Measurements from ENCODE around the gene CPLX1. TPM values are rescaled to one million over a fixed set of nuclear protein-coding genes. Genes with fewer than 3 reads are reported as not detected.

Gene CPLX1
- total RNA-seq, 1 experiment from 2014 or later, result 3.5 TPM

GRCh38 chr4:781493-782216 lies 44.3 kb downstream of the CPLX1 start (continued):
- TF ChIP-seq, protein P1, sequence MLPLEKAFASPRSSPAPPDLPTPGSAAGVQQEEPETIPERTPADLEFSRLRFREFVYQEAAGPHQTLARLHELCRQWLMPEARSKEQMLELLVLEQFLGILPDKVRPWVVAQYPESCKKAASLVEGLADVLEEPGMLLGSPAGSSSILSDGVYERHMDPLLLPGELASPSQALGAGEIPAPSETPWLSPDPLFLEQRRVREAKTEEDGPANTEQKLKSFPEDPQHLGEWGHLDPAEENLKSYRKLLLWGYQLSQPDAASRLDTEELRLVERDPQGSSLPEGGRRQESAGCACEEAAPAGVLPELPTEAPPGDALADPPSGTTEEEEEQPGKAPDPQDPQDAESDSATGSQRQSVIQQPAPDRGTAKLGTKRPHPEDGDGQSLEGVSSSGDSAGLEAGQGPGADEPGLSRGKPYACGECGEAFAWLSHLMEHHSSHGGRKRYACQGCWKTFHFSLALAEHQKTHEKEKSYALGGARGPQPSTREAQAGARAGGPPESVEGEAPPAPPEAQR (CRISPR knock-in tag; IDR thresholded peaks at IDR 0.05), result no peak
- TF ChIP-seq NFYB (CRISPR knock-in tag; conservative IDR thresholded peaks at IDR 0.05; ENCODE audit: low read depth) (peak; percentile 89), IRF2 (CRISPR knock-in tag; IDR thresholded peaks at IDR 0.05; ENCODE audit: borderline replicate concordance, low read depth) (no peak), KAT7 (CRISPR knock-in tag; IDR thresholded peaks at IDR 0.05; ENCODE audit: borderline replicate concordance) (0 out of 2 replicates have a peak, but pooled peaks have one; percentile 50), ERG (CRISPR knock-in tag; IDR thresholded peaks at IDR 0.05) (no peak), CDX4 (CRISPR knock-in tag; IDR thresholded peaks at IDR 0.05; ENCODE audit: borderline replicate concordance) (no peak), AFF4 (CRISPR knock-in tag; IDR thresholded peaks at IDR 0.05; ENCODE audit: borderline replicate concordance) (no peak)
- TF ChIP-seq, protein P2, sequence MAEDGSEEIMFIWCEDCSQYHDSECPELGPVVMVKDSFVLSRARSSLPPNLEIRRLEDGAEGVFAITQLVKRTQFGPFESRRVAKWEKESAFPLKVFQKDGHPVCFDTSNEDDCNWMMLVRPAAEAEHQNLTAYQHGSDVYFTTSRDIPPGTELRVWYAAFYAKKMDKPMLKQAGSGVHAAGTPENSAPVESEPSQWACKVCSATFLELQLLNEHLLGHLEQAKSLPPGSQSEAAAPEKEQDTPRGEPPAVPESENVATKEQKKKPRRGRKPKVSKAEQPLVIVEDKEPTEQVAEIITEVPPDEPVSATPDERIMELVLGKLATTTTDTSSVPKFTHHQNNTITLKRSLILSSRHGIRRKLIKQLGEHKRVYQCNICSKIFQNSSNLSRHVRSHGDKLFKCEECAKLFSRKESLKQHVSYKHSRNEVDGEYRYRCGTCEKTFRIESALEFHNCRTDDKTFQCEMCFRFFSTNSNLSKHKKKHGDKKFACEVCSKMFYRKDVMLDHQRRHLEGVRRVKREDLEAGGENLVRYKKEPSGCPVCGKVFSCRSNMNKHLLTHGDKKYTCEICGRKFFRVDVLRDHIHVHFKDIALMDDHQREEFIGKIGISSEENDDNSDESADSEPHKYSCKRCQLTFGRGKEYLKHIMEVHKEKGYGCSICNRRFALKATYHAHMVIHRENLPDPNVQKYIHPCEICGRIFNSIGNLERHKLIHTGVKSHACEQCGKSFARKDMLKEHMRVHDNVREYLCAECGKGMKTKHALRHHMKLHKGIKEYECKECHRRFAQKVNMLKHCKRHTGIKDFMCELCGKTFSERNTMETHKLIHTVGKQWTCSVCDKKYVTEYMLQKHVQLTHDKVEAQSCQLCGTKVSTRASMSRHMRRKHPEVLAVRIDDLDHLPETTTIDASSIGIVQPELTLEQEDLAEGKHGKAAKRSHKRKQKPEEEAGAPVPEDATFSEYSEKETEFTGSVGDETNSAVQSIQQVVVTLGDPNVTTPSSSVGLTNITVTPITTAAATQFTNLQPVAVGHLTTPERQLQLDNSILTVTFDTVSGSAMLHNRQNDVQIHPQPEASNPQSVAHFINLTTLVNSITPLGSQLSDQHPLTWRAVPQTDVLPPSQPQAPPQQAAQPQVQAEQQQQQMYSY (CRISPR knock-in tag; IDR thresholded peaks at IDR 0.05), result no peak
- TF ChIP-seq, protein P3, sequence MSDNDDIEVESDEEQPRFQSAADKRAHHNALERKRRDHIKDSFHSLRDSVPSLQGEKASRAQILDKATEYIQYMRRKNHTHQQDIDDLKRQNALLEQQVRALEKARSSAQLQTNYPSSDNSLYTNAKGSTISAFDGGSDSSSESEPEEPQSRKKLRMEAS (CRISPR knock-in tag; IDR thresholded peaks at IDR 0.05), result peak; percentile 50; the same call in 1 of the 2 replicates
- TF ChIP-seq, protein P4, sequence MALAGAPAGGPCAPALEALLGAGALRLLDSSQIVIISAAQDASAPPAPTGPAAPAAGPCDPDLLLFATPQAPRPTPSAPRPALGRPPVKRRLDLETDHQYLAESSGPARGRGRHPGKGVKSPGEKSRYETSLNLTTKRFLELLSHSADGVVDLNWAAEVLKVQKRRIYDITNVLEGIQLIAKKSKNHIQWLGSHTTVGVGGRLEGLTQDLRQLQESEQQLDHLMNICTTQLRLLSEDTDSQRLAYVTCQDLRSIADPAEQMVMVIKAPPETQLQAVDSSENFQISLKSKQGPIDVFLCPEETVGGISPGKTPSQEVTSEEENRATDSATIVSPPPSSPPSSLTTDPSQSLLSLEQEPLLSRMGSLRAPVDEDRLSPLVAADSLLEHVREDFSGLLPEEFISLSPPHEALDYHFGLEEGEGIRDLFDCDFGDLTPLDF (CRISPR knock-in tag; IDR thresholded peaks at IDR 0.05), result 0 out of 2 replicates have a peak, but pooled peaks have one; percentile 52
- TF ChIP-seq, protein P5, sequence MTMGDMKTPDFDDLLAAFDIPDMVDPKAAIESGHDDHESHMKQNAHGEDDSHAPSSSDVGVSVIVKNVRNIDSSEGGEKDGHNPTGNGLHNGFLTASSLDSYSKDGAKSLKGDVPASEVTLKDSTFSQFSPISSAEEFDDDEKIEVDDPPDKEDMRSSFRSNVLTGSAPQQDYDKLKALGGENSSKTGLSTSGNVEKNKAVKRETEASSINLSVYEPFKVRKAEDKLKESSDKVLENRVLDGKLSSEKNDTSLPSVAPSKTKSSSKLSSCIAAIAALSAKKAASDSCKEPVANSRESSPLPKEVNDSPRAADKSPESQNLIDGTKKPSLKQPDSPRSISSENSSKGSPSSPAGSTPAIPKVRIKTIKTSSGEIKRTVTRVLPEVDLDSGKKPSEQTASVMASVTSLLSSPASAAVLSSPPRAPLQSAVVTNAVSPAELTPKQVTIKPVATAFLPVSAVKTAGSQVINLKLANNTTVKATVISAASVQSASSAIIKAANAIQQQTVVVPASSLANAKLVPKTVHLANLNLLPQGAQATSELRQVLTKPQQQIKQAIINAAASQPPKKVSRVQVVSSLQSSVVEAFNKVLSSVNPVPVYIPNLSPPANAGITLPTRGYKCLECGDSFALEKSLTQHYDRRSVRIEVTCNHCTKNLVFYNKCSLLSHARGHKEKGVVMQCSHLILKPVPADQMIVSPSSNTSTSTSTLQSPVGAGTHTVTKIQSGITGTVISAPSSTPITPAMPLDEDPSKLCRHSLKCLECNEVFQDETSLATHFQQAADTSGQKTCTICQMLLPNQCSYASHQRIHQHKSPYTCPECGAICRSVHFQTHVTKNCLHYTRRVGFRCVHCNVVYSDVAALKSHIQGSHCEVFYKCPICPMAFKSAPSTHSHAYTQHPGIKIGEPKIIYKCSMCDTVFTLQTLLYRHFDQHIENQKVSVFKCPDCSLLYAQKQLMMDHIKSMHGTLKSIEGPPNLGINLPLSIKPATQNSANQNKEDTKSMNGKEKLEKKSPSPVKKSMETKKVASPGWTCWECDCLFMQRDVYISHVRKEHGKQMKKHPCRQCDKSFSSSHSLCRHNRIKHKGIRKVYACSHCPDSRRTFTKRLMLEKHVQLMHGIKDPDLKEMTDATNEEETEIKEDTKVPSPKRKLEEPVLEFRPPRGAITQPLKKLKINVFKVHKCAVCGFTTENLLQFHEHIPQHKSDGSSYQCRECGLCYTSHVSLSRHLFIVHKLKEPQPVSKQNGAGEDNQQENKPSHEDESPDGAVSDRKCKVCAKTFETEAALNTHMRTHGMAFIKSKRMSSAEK (CRISPR knock-in tag; IDR thresholded peaks at IDR 0.05; ENCODE audit: borderline replicate concordance), result no peak
- TF ChIP-seq, protein P6, sequence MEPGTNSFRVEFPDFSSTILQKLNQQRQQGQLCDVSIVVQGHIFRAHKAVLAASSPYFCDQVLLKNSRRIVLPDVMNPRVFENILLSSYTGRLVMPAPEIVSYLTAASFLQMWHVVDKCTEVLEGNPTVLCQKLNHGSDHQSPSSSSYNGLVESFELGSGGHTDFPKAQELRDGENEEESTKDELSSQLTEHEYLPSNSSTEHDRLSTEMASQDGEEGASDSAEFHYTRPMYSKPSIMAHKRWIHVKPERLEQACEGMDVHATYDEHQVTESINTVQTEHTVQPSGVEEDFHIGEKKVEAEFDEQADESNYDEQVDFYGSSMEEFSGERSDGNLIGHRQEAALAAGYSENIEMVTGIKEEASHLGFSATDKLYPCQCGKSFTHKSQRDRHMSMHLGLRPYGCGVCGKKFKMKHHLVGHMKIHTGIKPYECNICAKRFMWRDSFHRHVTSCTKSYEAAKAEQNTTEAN (CRISPR knock-in tag; IDR thresholded peaks at IDR 0.05), result no peak; the same call in 1 of the 2 replicates
